Stimulated activated CD4-positive, alpha-beta T cell treated with anti-CD3 and anti-CD28 coated beads, Interleukin-15, amount 100 ng/mL, for 48 hours (primary cell): ENCODE measurements around the gene CDKAL1.
"Not testable (repeated sequence)": the region's sequence is repeated elsewhere in the genome, so short reads cannot be mapped to it uniquely, and the experiment has no call there.

Experiments
- DNase-seq, 2 donors: peaks; one replicate each; pipeline ENCODE4 v3.0.0-alpha.2; 2020; ENCODE audit warnings: low read depth in 2 of 2

Gene CDKAL1

DNA sequence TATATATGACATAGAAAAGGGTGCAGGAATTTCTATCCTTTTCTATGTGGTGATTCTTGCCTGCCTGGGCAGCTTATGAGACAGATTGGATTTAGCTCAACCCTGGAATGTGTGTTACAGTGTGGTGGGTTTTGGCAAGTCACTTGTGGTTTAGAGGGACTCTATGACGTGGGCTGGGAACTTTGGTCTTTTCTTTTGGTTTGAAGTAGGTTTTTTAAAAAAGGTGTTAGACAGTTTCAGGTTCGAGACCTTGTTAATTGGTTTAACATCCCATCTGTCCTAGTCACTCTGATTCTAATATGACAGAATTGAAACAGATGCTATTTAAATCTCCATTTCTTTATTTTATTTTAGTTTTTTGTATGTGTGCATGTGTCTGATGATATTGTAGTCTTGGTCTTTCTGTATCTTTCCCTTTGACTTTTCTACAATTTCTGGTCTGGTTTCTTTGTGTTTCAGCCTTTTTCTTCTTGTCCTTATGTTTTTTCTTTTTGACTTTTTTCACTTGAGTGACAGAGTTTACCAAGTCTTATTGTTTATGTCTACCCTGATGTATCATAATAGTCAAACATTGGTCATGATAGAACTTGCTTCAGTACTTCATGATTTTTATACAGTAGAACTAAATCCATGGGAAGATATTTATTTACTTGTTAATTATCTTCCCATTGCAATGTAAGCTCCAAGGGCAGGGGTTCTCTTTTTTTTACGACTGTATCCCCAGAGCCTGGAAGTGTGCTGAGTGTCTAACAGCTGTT is 174.3 kb downstream of the CDKAL1 start:
- DNase-seq = no peak

DNA sequence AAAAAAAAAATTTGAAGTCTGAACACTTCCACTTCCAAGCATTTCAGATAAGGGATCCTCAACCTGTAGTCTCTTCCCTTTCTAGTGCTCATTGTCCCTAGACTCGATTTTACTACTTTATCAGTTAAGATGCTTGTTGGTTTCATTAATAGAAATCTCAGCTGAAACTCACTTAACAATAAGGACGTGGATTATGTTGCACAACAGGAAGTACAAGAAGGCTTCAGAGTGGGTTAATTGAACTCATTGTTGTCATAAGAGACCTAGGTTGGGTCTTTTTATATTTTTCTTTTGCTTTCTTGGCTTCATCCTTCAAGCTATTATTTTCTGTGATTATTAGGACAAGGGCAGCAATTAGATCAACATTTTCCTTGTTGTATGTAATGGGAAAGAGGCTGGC is 175.2 kb downstream of the CDKAL1 start:
- DNase-seq = no peak

DNA sequence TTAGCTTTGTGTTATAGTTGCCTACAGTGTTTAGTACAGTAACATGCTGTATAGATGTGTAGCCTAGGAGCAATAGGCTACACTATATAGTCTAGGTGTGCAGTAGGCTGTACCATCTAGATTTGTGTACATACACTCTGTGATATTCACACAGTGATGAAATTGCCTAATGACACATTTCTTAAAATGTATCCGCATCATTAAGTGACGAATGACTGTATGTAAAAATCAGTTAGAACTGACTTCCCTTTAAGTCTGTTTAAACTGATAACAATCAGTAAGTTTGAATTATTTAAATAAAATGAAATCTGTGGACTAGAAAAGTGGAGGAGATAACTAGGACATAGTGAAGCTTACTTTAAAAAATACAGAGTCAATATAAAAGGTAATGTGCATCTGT is 176.1 kb downstream of the CDKAL1 start:
- DNase-seq = no peak

DNA sequence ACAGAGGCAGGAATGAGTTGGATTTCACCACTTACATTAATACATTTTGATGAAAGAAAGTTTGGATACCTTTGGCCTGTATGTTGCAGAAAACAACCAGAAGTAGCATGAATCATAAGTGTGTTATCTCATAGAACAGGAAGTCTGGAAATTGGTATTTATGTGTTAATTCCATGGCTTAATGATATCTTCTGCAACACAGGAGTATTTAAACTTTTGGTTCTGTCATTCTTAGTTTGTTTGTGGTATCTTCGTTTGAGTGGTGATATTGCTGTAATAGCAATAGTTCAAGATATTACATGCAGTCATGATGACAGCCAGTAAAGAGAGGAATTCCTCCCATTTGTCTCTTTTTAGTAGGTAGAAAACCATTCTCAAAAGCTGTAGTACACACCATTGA is 177.3 kb downstream of the CDKAL1 start:
- no peak for DNase-seq

DNA sequence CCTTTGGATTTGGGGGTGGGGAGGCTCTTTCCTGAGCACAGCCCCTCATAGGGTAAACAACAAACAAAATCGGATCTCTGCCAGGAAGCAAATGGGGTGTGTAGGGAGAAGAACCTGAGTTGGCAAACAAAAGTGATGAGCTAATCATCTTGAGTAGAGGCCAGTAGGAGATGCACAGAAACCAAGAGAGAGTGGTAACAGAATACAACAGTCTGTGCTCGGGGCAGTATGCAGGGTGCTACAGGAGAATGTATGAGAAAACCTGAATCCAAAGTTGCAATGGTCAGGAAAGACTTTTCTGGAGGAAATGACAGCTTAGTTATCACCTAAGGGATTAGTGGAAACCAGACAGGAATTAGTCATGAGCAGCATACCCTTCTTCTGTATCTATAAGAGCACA is 177.8 kb downstream of the CDKAL1 start:
- no peak for DNase-seq

DNA sequence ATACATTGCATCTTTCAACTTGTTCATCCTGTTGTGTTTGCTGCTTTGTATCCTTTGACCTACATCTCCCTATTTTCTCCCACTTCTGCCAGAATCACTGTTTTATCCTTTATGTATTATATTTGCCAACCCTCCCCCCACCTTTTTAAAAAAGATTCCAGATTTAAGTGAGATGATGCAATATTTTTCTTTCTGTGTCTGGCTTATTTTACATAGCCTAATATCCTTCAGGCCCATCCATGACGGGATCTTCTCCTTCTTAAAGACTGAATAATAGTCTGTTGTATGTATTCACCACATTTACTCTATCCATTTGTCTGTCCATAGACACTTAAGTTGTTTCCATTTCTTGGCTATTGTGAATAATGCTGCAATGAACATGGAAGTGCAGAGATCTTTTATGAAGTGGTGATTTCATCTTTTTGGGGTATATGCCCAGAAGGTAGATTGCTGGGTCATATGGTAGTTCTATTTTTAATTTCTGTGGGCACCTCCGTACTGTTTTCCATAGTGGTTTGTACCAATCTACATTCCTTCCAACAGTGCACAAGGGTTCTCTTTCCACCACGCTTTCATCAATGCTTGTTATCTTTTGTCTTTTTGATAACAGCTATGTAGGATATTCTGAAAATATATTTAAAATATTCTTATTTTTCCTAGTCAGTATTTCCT is 181.0 kb downstream of the CDKAL1 start:
- DNase-seq = no peak

DNA sequence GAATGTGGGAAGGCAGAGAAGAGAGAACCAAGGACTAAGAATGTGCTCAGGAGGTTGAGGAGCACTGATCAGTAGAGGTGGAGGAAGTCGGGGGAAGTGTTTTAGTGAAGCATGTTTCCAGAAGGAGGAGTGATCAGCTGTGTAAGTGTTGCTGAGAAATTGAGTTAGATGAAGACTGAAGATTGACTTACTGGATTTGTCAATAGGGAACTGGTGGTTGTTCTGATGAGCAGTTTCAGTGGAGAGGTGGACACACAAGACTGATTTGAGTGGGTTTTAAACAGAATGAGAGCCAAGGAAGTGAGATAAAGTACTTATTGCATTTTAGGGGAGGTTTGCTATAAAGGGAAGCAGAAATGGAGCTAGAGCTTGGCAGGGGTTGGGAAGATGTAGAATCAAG is 182.6 kb downstream of the CDKAL1 start:
- DNase-seq = no peak

DNA sequence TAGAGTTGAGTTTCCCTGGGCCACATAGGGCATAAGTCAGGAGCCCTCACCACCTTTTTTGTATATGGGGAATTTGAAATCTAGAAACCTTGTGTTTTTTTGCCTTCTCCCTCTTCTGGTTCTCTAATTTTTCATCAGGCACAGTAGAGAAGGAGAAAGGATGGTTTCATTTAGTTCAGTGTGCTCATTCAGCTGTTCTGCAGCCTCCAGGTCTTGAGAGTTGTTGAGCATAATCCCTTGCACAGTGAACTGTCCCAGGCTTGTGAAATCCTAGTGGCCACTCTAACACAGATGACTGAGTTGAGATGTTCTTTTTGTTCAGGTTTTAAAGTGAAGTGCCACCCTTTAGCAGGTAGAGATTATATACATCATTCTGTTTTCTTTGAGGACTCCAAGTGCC is 183.5 kb downstream of the CDKAL1 start:
- no peak for DNase-seq

DNA sequence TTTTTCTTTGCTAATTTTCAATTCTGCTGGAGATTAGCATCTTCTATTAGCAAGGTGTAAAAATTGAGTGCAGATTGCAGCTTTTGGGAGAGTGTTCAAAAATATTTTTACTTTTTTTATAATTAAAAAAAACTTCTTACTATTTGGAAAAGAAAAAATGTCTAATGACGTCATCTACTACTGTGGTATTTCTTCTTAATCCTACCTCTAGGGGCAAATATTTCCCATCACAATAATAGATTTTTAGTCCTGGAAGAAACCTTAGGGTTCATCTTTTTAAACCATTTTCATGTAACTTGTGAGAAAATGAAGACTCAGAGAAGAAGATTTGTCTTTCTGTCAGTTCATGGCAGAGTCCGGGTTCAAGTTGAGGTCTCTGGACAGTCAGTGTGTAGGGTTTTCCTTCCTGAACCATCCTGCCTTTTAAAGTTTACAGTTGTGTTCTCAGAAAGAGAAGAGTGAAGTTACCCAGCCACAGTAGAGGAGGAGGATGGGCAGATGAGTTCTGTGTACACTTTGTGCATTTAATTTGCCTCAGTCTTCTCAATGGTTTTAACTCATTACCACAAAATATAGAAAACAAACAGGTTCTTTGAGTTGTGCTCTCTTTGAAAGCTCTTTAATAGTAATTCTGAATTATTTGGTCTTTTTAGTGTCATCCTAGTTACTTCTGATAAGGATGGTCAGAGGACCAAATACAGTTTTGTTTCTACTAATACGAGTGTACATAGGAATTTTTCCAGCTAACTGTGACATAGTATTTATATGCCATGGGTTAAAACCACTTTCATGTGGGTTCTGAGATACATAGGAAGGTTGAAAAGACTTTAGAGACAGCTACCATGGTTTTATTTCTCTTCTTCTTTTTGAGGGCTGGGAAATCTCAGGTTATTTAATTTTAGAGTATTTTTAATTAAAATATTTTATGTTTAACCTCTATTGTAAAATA is 184.7 kb downstream of the CDKAL1 start:
- DNase-seq = no peak

DNA sequence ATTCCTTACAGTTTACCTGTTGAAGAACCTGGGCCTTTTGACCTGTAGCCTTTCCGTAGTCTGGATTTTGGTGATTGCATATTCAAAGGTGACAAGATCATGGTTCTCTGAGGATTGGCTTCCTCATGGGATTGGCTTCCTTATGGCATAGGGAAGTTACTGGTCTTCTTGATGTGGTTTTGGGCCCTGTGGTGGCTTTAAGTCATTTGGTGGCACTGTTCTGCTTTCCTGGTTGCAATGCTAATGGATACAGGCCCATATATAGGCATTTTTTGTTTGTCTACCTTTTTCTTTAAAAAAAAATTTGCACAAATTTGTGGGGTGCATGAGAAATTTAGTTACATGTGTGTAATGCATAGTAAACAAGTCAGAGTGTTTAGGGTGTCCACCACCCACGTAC is 185.7 kb downstream of the CDKAL1 start:
- no peak for DNase-seq

DNA sequence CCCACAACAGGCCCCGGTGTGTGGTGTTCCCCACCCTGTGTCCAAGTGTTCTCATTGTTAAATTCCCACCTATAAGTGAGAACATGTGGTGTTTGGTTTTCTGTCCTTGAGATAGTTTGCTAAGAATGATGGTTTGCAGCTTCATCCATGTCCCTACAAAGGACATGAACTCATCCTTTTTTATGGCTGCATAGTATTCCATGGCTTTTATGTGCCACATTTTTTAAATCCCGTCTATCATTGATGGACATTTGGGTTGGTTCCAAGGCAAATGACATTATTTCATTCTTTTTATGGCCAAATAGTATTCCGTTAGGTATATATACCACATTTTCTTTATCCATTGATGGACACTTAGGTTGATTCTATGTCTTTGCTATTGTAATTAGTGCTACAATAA is 186.9 kb downstream of the CDKAL1 start:
- not testable (repeated sequence) for DNase-seq

DNA sequence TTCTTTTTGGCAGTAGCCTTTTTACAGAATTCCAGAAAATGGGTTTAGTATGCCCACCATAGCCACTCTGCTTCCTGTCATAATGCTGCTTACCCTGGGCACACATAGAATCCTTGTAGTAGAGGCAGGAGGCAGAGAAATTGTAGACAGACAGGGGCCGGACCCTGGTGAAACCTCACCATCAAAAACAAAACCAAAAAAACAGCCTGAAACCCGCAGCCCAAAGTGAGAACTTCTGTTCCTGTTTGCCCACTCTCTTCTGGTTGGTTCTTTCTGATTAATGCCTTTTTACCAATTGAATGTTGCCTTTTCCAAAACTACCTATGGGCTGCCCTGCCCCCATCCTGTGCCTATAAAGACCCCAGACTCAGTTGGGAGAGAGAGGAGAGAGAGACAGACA is 188.2 kb downstream of the CDKAL1 start:
- DNase-seq = no peak

DNA sequence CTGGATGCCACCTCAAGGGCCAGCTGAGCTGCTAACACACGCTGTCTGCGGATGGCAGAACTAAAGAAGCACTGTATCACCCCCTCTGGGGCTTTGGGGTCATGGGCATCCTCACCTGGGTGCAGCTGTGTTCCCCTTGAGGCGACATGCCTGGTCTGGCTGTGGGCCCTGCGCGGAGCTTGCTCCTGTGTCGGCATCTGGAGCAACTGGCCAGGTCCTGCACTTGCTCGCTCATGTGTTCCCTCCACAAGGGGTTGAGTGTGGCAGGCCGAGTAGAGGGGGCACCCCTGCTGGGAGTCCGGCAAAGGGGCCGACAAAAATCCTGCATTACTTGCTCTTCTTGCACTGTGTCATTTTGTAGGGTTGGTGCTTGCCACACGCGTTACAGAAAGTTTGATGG is 189.0 kb downstream of the CDKAL1 start:
- no peak for DNase-seq

DNA sequence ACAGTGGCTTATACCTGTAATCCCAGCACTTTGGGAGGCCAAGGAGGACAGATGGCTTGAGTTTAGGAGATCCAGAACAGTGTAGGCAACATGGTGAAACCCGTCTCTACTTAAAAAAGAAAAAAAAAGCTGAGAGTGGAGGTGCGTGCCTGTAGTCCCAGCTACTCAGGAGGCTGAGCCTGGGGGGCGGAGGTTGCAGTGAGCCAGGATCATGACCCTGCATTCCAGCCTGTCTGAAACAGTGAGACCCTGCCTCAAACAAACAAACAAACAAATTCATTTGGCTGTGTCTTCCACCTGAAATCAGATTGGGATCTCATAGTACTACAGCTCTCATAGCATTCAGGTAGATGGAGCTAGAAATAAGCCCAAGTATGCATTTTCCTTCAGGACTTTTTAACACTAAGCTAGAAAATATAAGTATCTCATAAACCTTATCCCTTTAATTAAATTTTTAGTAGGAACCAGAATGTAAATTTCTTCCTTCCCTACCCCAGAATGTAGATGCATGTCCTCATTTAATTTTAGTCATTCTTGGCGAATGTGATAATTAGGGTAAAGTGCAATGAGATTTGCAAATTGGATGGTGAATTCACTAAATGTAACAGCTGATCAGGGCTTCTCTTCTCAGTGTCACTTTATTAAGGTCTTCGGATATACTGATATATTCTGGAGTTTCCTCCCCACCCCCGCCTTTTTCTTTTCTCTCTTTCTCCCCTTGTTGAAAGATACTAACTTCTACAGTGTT is 190.4 kb downstream of the CDKAL1 start:
- DNase-seq = no peak

DNA sequence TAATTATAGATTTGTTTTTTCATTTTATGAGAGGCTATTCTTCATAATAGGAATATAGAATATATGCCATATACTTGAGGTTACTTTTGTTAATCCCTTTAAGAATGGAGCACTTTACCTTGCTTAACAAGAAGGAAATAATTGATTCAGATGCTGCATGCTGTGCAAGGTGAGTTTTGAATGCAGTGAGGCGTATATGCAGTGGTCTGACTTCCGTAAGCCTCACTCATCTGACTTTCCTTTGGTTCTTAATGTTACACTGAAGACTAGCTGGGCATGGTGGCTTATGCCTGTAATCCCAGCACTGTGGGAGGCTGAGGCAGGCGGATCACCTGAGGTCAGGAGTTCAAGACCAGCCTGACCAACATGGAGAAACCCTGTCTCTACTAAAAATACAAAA is 191.0 kb downstream of the CDKAL1 start:
- not testable (repeated sequence) for DNase-seq

DNA sequence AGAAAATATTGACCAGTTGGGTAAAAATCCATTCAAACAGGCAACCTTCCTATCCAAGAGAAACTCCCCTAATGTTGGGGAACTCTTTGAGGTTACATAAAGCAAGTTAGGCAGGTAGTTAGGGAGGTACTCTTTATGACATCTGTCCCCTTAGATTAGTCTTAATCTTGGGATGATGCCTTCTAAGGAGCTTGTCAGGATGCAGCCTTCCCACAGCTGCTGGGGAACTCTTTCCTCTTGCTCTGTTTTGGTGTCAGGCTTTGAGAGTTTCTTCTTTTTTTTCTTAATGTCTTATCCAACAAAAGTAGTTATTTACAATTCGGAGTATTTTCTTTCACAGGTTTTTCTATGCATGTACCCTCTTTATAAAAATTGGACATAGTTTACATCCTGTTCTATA is 194.8 kb downstream of the CDKAL1 start:
- no peak for DNase-seq

DNA sequence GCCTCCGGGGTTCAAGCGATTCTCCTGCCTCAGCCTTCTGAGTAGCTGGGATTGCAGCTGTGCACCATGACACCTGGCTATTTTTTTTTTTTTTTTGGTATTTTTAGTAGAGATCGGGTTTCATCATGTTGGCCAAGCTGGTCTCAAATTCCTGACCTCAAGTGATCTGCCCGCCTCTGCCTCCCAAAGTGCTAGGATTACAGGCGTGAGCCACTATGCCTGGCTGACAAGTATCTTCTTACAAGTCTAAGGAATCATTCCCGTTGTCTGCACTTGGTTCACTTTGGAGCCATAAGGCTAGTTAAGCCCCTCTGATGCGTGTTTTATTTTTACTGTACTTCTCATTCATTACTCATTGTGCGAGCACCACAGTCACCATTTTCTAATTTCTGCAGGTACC is 198.1 kb downstream of the CDKAL1 start:
- DNase-seq = not testable (repeated sequence)

DNA sequence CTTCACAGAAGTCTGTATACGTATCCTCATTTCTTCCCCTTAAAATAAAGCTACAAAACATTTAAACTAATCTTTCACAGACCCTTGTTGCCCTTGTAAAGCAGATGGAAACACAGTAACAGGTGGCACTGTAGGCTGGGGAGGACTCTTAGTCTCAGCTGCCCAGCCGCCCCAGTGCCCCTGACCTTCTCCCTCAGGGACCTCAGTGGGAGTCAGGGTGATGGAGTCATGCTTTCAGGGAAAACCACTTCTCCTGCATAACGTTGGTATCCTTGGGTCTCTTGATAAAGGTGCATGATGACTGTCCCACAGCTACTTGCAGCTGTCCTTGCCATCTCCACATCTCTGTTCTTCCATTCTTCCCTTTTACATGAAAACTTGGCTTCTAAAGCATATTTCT is 198.6 kb downstream of the CDKAL1 start:
- DNase-seq = no peak

DNA sequence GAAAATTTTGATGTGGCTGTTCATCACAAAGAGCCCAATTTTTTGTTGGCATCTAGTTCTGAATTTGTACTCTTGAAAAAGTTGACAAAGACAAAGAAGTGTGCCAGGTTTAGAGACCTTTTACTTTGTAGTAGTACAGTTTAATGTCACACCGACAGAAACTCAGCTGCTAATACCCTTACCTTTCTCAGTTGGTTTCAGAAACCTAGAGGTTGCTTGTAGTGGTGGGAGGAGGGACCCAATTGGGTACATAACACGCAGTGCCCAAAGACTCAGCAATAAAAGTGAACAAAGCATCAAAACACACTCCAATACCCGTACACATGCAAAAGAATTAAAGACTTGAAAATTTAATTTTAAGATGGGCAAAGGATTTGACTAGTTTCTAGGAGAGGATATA is 203.7 kb downstream of the CDKAL1 start:
- DNase-seq = no peak

DNA sequence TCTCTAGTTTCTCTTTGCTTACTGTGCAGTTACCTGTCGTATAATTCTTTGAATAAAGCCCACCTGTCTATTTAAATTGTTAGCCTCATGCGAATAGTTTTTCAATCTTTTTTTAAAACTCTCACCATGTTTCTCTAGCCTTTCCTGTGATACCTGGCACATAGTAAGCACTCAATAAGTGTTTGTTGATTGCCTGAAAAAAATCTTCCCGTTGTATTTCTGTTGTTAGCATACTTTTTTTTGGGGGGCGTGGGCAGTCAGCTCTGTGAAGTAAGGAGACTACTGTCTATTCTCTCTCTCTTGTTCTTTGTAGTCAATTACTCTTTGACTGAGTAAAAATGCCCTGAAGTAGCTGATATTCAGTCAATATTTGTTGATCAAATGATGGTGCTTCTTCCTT is 205.8 kb downstream of the CDKAL1 start:
- no peak for DNase-seq

DNA sequence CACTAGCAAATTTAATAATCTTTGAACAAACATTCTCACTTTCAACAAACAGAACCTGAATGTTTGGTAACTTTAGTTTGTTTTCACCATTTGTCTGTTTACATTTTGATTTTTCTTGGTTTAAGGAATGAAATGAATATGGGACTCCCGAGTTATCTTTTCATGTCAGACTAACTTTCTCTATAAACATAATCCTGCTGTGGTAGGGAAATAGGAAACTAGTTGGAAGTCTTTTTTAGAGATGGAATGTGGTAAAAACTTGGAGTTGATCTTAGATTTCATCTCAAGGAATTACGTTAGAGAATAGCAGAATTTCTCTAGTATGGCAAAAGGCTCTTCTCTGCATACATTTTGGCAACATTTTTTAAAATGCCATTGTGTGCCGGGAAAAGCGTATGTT is 206.5 kb downstream of the CDKAL1 start:
- DNase-seq = no peak

DNA sequence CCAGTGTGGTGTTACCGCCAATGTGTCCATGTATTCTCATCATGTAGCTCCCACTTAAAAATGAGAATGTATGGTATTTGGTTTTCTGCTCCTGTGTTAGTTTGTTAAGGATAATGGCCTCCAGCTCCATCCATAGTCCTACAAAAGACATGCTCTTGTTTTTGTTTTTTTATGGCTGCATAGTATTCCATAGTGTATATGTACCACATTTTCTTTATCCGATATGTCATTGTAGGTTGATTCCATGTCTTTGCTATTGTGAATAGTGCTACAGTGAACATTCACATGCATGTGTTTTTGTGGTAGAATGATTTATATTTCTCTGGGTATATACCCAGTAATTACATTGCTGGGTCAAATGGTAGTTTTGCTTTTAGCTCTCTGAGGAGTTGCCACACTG is 207.2 kb downstream of the CDKAL1 start:
- DNase-seq = no peak
